NOMO-1 (cell line): ENCODE results near the gene RSPH10B.
"Not testable (repeated sequence)": the region's sequence is repeated elsewhere in the genome, so short reads cannot be mapped to it uniquely, and the experiment has no call there.

Experiments used
- DNase-seq, 2 experiments: peaks; one replicate each; lab custom pipeline; 2025; ENCODE audit not compliant: unreplicated experiment in 2 of 2; lab: John Stamatoyannopoulos, UW

RSPH10B gene

DNA sequence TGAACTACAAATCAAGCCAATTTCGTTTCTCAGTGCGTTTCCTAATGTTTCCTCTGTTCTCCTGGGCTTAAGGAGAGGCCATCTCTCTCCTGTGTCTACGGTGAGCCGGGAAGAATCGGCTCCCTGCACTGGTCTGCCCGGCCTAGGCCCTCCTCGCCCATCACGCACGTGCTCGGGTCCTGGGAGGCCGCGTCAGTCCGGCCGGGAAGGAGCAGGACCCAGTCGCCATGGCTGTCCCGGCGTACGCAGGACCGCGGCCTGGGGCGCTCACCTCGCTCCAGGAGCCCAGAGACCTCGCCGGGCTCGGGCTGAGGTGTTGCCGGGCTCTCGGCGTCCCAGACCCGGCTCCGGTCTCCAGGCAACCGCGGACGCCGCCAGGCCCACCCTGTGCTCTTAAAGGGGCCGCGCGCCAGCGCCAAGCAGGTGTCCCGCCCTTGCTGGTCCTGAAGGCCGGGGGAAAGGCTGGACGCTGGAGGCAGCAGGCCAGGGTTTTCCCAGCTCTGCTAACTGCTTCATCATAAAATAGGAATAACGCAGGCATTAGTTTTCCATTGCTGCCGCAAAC lies at the start of gene RSPH10B:
RSPH10B (minus strand) TSS at position 343 of the 565 bp plus-strand sequence. CDS start 3,573 bp downstream, outside the sequence.
- DNase-seq = not testable (repeated sequence)

DNA sequence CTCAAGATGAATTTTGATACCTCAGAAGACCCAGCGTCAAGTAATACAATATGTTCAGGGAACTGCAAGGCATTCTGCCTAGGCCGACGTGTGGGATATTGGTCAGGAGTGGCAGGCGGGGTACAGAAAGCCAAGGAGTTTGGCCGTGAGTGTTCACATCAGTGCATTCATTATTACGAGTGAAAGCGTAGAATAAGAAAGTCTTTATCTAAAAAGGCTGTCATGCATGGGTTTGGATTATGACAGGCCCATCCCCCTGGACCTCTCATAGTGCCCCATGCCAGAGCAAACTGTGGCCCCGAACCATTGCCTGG lies 46.1 kb upstream of the RSPH10B start:
- DNase-seq = no peak

- no peak for DNase-seq
Measured at GRCh38 chr7:6015917-6016652, 45.6 kb upstream of the RSPH10B start.

GRCh38 chr7:6012355-6013104 lies 42.0 kb upstream of the RSPH10B start:
- no peak for DNase-seq

DNA sequence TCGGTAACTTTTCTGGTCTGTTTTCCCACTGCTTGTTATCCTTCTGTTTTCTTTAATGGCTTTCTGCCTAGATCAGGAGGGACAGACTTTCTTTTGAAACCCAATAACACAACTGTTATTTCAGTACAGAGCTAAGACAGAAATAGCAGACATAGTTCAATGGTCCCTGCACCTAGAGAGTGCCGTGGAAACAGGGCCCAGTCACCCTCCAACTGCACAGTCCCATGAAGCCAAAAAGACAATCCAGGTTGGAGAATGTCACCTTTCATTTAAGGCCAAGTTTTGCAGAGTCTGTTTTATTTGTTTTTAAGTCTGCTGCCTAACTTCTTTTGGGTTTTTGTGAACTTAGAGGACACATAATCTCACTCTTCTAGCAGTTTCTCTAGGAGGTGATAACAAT lies 41.1 kb upstream of the RSPH10B start:
- DNase-seq = no peak

DNA sequence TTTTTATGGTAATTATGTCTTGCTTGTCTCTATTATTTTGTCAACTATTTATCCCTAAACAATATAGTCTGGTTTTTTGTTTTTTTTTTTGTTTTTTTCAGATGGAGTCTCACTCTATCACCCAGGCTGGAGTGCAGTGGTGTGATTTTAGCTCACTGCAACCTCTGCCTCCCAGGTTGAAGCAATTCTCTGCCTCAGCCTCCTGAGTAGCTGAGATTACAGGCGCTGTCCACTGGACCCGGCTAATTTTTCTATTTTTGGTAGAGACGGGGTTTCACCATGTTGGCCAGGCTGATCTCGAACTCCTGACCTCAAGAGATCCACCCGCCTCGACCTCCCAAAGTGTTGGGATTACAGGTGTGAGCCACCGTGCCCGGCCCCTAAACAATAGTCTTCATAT lies 39.9 kb upstream of the RSPH10B start:
- DNase-seq = not testable (repeated sequence)

DNA sequence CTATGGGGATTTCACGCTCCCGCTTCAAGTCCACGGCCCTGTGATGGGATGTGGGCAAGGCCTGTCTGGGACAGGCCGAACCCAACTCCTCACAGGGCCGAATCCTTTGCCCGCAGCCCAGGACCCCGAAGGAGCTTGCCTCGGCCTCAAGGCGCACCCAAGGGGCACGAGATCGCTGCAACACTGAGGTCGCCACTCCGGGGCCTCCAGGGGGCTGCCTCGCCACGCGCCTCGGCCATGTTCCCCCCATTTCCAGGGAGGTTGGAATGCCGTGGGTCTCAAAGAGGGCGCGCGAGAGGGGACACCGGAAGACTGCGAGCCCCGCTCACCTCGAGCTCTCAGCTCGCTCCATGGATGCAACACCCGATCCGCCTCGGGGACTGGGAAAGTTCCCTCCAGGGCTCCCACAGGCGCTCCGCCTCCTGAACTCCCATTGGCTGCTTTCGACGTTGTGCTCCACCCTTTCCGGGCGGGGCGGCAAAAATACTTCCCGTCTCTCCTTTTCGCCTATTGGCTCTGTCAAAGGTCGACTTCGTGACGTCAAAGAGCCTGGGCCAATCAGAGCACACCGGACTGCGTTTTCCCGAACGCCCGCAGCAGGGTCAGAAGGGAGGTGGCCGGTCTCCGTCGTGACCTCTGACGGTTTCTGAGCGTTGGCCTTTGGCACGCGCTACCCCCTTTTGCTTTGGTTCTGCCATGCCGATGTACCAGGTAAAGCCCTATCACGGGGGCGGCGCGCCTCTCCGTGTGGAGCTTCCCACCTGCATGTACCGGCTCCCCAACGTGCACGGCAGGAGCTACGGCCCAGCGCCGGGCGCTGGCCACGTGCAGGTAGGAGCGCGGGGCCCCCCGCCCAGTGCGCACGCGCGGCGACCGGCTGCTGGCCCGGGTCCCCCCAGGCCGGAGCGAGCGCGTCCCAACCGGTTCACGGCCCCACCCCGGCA lies 38.5 kb upstream of the RSPH10B start, which contains the start of the genes AIMP2 and PMS2:
AIMP2 (plus strand) TSS at position 605 of the 944 bp plus-strand sequence; CDS start at position 697, 92 bp downstream.
PMS2 (minus strand) TSS at position 382 of the 944 bp plus-strand sequence; CDS start at position 352, 30 bp downstream.
- peak; percentile 95 to 96 for DNase-seq

GRCh38 chr7:6007835-6008590 lies 37.5 kb upstream of the RSPH10B start:
- DNase-seq = not testable (repeated sequence)

GRCh38 chr7:6007386-6007785 lies 36.9 kb upstream of the RSPH10B start:
- no peak for DNase-seq

GRCh38 chr7:5997210-5997808 lies 26.8 kb upstream of the RSPH10B start:
- peak; percentile 16 to 64 for DNase-seq

DNA sequence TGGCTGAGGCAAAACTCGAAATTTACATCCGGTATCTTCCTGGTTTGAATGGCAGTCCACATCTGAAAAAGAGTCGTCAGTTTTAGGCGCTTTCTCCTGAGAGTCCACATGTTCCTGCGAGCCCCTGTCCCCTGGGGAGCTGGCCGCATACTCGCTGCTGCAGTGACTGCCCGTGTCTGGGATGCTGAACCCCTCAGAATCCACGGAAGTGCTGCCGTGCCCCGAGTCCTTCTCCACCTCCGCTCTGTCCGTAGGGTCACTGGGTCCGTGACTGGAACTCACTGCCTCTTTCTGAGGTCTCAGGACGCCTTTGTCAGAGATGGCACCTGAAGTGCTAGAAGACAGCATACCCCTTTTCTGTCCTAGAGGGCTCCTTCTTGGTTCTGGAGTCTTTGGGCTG lies 16.6 kb upstream of the RSPH10B start:
- DNase-seq = not testable (repeated sequence)

- not testable (repeated sequence) for DNase-seq
Measured at GRCh38 chr7:5979680-5980314, 9.3 kb upstream of the RSPH10B start.

DNA sequence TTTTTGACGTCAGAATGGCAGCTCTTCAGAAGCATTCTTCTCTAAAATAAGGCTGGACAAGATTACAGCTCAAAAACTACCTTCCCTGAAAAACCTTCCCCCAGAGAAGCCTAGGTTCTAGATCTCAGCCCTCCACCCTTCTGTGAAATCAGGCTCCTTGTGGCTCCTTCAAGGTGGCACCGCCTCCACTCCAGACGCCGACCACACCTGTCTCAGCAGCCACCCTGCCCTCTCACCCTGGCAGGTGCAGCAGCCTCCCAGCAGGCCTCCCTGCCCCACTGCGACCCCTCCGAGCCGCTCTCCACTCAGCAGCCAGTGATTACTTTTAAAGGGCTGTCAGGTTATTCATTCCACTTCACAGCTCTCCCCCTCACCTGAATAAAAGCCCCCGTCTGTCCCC lies 3.1 kb upstream of the RSPH10B start:
- DNase-seq = not testable (repeated sequence)

DNA sequence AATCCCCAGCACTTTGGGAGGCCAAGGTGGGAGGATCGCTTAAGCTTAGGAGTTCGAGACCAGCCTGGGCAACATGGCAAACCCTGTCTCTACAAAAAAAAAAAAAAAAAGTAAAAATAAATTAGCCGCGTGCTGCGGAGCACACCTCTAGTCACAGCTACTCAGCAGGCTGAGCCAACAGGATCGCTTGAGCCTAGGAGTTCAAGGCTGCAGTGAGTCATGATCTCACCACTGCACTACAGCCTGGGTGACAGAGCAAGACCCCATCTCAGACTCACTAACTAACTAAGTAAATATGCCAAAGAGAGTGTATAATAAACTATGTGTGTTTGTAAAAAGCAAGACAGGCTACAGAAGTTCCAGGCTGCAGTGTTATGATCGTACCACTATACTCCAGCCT lies 6.7 kb downstream of the RSPH10B start:
- not testable (repeated sequence) for DNase-seq

DNA sequence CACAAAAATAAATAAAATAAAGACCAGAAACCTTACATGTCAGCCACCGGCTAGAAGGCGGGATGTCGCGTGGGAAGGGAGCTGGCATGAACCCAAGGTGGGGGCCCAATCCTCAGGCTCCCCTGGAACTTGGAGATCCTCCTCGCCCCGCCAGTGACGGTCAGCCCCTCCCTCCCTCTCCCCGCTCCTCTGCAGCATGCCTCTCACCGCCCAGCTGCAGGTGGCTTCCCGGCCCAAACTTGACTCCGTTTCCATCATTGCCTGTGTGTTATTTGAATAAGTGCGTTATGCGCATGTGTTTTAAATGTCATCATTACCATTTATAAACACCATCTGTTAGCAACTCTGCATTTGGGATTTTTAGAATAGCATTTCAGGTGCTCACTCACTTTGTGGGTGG lies 7.3 kb downstream of the RSPH10B start:
- not testable (repeated sequence) for DNase-seq

- DNase-seq = not testable (repeated sequence)
Measured at GRCh38 chr7:5934945-5935450, 35.5 kb downstream of the RSPH10B start.

DNA sequence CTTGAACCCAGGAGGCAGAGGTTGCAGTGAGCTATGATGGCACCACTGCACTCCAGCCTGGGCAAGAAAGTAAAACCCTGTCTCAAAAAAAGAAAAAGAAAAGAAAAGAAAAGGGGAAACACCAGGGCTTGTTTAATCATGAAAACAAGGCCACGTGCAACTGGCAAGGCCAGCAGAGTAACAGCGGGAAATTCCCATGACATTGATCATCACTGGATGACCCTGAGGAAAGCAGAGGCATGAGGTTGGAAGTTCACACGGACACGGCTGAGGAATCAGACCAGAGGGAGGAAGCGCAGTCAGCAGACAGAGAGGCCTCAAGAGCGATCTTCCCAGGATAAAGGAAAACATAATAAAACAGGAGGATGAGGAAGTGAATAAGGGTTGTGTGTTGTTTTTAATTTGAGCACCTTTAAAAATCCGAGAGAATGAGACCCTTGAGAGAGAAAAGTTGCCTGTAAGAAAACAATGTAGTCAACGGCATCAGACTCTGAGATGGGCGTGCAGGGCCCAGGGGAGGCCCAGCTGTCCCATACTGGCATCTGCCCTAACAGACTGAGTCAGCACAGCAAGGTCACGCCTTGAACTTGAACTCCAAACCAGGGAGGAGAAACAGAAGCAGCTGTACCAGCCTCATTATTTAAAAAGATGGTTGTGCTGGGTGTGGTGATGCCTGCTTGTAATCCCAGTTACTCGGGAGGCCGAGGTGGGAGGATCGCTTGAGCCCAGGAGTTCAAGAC lies 38.4 kb downstream of the RSPH10B start:
- DNase-seq = not testable (repeated sequence)

GRCh38 chr7:5931250-5931649 lies 39.2 kb downstream of the RSPH10B start:
- DNase-seq = not testable (repeated sequence)
